HCEC 1CT (cell line): ENCODE measurements around the gene CNST.
"Not testable (repeated sequence)": the region's sequence is repeated elsewhere in the genome, so short reads cannot be mapped to it uniquely, and the experiment has no call there.

ENCODE experiments used
- DNase-seq: peaks from one replicate; pipeline ENCODE4 v3.0.0-alpha.2; 2017

Gene CNST

GRCh38 chr1:246680190-246680589 lies 113.9 kb downstream of the CNST start:
- DNase-seq, result no peak

- no peak for DNase-seq
Measured at GRCh38 chr1:246680696-246681130, 114.5 kb downstream of the CNST start.

- no peak for DNase-seq
Measured at GRCh38 chr1:246681900-246682895, 115.9 kb downstream of the CNST start.

- no peak for DNase-seq
Measured at GRCh38 chr1:246683521-246683920, 117.3 kb downstream of the CNST start.

GRCh38 chr1:246687002-246687401 lies 120.7 kb downstream of the CNST start:
- no peak for DNase-seq

GRCh38 chr1:246689409-246690008 lies 123.3 kb downstream of the CNST start:
- DNase-seq, result peak; percentile 75

- no peak for DNase-seq
Measured at GRCh38 chr1:246690100-246690499, 123.8 kb downstream of the CNST start.

- no peak for DNase-seq
Measured at GRCh38 chr1:246691622-246692495, 125.6 kb downstream of the CNST start.

- DNase-seq, result not testable (repeated sequence)
Measured at GRCh38 chr1:246694213-246694895, 128.1 kb downstream of the CNST start.

GRCh38 chr1:246695136-246695535 lies 128.9 kb downstream of the CNST start:
- no peak for DNase-seq

- DNase-seq, result no peak
Measured at GRCh38 chr1:246695666-246696065, 129.4 kb downstream of the CNST start.

GRCh38 chr1:246698466-246699094 lies 132.3 kb downstream of the CNST start:
- DNase-seq, result no peak

- peak; percentile 97 for DNase-seq
Measured at GRCh38 chr1:246699095-246699735, 133.0 kb downstream of the CNST start.

- DNase-seq, result no peak
Measured at GRCh38 chr1:246703581-246703980, 137.3 kb downstream of the CNST start.

GRCh38 chr1:246705368-246705767 lies 139.1 kb downstream of the CNST start:
- peak; percentile 92 for DNase-seq

- DNase-seq, result no peak
Measured at GRCh38 chr1:246708166-246708565, 141.9 kb downstream of the CNST start.

GRCh38 chr1:246709196-246709595 lies 142.9 kb downstream of the CNST start:
- no peak for DNase-seq

- DNase-seq, result no peak
Measured at GRCh38 chr1:246709835-246710234, 143.6 kb downstream of the CNST start.

GRCh38 chr1:246711548-246712003 lies 145.3 kb downstream of the CNST start:
- DNase-seq, result no peak

- DNase-seq, result not testable (repeated sequence)
Measured at GRCh38 chr1:246712428-246712827, 146.2 kb downstream of the CNST start.
